H1 (cell line): Measurements from ENCODE around the gene ZNF670. TPM values are rescaled to one million over a fixed set of nuclear protein-coding genes. Genes with fewer than 3 reads are reported as not detected.

Experiments
- CHD7 ChIP-seq: fragments of 300-600 bp; sonication (generic); IDR thresholded peaks from 2 replicates; pipeline ENCODE4 v1.7.1; 2012; ENCODE audit warnings: low read length, moderate library complexity, mild to moderate bottlenecking, inconsistent platforms; ENCODE audit not compliant: insufficient replicate concordance
- CREB1 ChIP-seq: IDR thresholded peaks from 2 replicates; pipeline ENCODE4 v1.6.1; 2012; ENCODE audit warnings: inconsistent platforms
- E2F6 ChIP-seq: IDR thresholded peaks from 2 replicates; pipeline ENCODE4 v1.6.1; 2012; ENCODE audit warnings: inconsistent platforms
- GABPA ChIP-seq: IDR thresholded peaks from 2 replicates; pipeline ENCODE4 v1.6.1; 2011; ENCODE audit warnings: mild to moderate bottlenecking, low read length, moderate library complexity, borderline replicate concordance; ENCODE audit not compliant: insufficient read depth
- KDM5A ChIP-seq: fragments of 200-600 bp; IDR thresholded peaks from 2 replicates; pipeline ENCODE4 v1.7.1; 2012; ENCODE audit warnings: mild to moderate bottlenecking, low read length, inconsistent platforms, mixed read lengths
- NRF1 ChIP-seq: IDR thresholded peaks from 2 replicates; pipeline ENCODE4 v1.6.1; 2011; ENCODE audit warnings: mild to moderate bottlenecking, low read depth, low read length, improper control_type of control experiment
- POU5F1 ChIP-seq: IDR thresholded peaks from 2 replicates; pipeline ENCODE4 v1.6.1; 2011; ENCODE audit warnings: low read depth, mild to moderate bottlenecking, low read length, moderate library complexity
- RNF2 ChIP-seq: fragments of 200-900, 300-1000 bp; sonication (generic); IDR thresholded peaks from 2 replicates; pipeline ENCODE4 v1.7.1; 2016; ENCODE audit warnings: borderline replicate concordance, low read depth, mild to moderate bottlenecking, antibody characterized with exemption, low read length; ENCODE audit not compliant: poor library complexity, severe bottlenecking; ENCODE audit errors: missing control alignments
- SIN3A ChIP-seq, 2 experiments: IDR thresholded peaks in 1 of 2; conservative IDR thresholded peaks in 1 of 2; 2 replicates each; pipeline ENCODE4 v1.6.1; 2011 to 2012; ENCODE audit warnings: low read length in 2 of 2, improper control_type of control experiment in 1 of 2, low read depth in 1 of 2, mild to moderate bottlenecking in 1 of 2
- SUZ12 ChIP-seq: fragments of 200-600 bp; sonication (generic); IDR thresholded peaks from 2 replicates; pipeline ENCODE4 v1.6.1; 2012; ENCODE audit warnings: mild to moderate bottlenecking, inconsistent platforms, low read length, moderate library complexity, mixed read lengths
- polyA plus RNA-seq, 7 experiments: library from polyadenylated mRNA; depleted of rRNA in 3 of 7; stranded (reverse) in 5 of 7; unstranded in 2 of 7; fragments of >200 nt in 5 of 7; fragments of 200-250 nt in 2 of 7; gene quantifications; 1 replicate in 5 of 7; 2 replicates in 1 of 7; 4 replicates in 1 of 7; pipeline versions ENCODE4 v1.2.1 to v1.2.3, GENCODE V29; 2011 to 2013; ENCODE audit warnings: missing spikeins in 2 of 7, mixed read lengths in 2 of 7
- total RNA-seq: library from RNA; stranded (reverse); fragmentation: NEBNext Ultra II Directional; extraction: Animal tissue kit (Norgen Biotek cat#: 25700); gene quantifications from 2 replicates; pipeline ENCODE4 v1.2.1, GENCODE V29; 2021

The ZNF670 gene
- total and polyA plus RNA-seq, 2 of the 8 experiments (the other 6 are each of a cell fraction or from before 2014, with no cell fraction given), result 2.8 to 15.4 TPM

GRCh38 chr1:247111259-247111699 is 32.7 kb upstream of the ZNF670 start (continued):
- TF ChIP-seq CHD7, result no peak
- TF ChIP-seq SUZ12, result peak; percentile 72
- no peak for TF ChIP-seq KDM5A
- TF ChIP-seq CREB1, result no peak
- 0 out of 2 replicates have a peak, but pooled peaks have one; percentile 7 for TF ChIP-seq E2F6
- 0 out of 2 replicates have a peak, but pooled peaks have one; percentile 7 for TF ChIP-seq GABPA
- TF ChIP-seq NRF1, result no peak
- TF ChIP-seq RNF2, result no peak
- no peak for TF ChIP-seq POU5F1
- no peak for TF ChIP-seq SIN3A (conservative IDR thresholded peaks at IDR 0.05 in 1 of 2, IDR thresholded peaks at IDR 0.05 in 1 of 2; ENCODE audit: low read depth in 1 of 2, low read length in 2 of 2)
